ENCODE measurements around the gene ITGA6. TPM values are rescaled to one million over a fixed set of nuclear protein-coding genes. Genes with fewer than 3 reads are reported as not detected.
A peak's percentile ranks its signal among the peaks of the same experiment; 100 is the strongest.

ITGA6 gene
- polyA plus RNA-seq, 1 donor from 2014 or later = 14.4 TPM

DNA sequence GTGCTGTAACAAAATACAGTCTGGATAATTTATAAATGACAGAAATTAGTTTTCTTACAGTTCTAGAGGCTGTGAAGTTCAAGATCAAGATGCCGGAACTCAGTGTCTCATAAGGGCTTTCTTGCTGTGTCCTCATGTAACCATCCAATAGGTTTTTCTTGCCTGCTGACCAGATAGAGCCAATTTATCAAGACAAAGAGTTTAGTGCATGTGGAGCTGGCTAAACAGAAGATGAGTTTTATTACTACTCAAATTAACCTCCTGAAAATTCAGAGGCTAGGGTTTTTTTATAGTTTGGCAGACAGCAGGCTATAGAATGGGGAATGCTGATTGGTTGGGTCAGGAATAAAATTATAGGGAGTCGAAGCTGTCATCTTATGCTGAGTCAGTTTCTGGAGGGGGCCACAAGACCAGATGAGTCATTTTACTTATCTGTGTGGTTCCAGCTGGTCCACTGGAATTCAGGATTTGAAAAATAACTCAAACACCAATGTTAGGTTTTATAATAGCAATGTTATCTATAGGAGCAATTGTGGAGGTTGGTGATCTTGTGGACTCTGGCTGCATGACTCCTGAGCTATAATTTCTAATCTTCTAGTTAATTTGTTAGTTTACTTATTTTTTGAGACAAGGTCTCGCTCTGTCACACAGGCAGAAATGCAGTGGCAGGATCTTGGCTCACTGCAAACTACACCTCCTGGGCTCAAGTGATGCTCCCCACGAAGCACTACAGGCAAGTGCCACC, 125.3 kb downstream of the ITGA6 start:
- no peak overlapping the region for H2AFZ ChIP-seq (ENCODE audit: low read depth, low read length)
- H3K4me2 ChIP-seq (ENCODE audit: low read length) = no peak overlapping the region
- H3K9me3 ChIP-seq (ENCODE audit: low read length) = no peaks in the 10 kb centered on the region
- no peak overlapping the region for H3K9ac ChIP-seq (ENCODE audit: low read length)
- H3K36me3 ChIP-seq (ENCODE audit: insufficient read depth, low read length) = no peaks in the 10 kb centered on the region
- TF ChIP-seq RAD21 (conservative IDR thresholded peaks at IDR 0.05) (no peak), MXI1 (conservative IDR thresholded peaks at IDR 0.05; ENCODE audit: poor library complexity, severe bottlenecking) (no peak), POLR2AphosphoS5 (IDR thresholded peaks at IDR 0.05) (no peak), TAF1 (IDR thresholded peaks at IDR 0.05; ENCODE audit: low read depth) (no peak), SMC3 (conservative IDR thresholded peaks at IDR 0.05; ENCODE audit: poor library complexity) (no peak), EZH2 (IDR thresholded peaks at IDR 0.05; ENCODE audit: borderline replicate concordance, insufficient read depth, low read length, poor library complexity, severe bottlenecking) (no peak), EP300 (conservative IDR thresholded peaks at IDR 0.05; ENCODE audit: poor library complexity, severe bottlenecking) (no peak)
- TF ChIP-seq, protein P1, sequence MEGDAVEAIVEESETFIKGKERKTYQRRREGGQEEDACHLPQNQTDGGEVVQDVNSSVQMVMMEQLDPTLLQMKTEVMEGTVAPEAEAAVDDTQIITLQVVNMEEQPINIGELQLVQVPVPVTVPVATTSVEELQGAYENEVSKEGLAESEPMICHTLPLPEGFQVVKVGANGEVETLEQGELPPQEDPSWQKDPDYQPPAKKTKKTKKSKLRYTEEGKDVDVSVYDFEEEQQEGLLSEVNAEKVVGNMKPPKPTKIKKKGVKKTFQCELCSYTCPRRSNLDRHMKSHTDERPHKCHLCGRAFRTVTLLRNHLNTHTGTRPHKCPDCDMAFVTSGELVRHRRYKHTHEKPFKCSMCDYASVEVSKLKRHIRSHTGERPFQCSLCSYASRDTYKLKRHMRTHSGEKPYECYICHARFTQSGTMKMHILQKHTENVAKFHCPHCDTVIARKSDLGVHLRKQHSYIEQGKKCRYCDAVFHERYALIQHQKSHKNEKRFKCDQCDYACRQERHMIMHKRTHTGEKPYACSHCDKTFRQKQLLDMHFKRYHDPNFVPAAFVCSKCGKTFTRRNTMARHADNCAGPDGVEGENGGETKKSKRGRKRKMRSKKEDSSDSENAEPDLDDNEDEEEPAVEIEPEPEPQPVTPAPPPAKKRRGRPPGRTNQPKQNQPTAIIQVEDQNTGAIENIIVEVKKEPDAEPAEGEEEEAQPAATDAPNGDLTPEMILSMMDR (IDR thresholded peaks at IDR 0.05; ENCODE audit: poor library complexity, severe bottlenecking) = no peak
- TF ChIP-seq, protein P2, sequence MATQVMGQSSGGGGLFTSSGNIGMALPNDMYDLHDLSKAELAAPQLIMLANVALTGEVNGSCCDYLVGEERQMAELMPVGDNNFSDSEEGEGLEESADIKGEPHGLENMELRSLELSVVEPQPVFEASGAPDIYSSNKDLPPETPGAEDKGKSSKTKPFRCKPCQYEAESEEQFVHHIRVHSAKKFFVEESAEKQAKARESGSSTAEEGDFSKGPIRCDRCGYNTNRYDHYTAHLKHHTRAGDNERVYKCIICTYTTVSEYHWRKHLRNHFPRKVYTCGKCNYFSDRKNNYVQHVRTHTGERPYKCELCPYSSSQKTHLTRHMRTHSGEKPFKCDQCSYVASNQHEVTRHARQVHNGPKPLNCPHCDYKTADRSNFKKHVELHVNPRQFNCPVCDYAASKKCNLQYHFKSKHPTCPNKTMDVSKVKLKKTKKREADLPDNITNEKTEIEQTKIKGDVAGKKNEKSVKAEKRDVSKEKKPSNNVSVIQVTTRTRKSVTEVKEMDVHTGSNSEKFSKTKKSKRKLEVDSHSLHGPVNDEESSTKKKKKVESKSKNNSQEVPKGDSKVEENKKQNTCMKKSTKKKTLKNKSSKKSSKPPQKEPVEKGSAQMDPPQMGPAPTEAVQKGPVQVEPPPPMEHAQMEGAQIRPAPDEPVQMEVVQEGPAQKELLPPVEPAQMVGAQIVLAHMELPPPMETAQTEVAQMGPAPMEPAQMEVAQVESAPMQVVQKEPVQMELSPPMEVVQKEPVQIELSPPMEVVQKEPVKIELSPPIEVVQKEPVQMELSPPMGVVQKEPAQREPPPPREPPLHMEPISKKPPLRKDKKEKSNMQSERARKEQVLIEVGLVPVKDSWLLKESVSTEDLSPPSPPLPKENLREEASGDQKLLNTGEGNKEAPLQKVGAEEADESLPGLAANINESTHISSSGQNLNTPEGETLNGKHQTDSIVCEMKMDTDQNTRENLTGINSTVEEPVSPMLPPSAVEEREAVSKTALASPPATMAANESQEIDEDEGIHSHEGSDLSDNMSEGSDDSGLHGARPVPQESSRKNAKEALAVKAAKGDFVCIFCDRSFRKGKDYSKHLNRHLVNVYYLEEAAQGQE (IDR thresholded peaks at IDR 0.05; ENCODE audit: borderline replicate concordance) = no peak
- no peaks in the 10 kb centered on the region for H3K27me3 ChIP-seq (ENCODE audit: insufficient read depth, low read depth, low read length)
- H3K4me3 ChIP-seq (ENCODE audit: low read length) = no peak overlapping the region
- no peaks in the 10 kb centered on the region for H4K20me1 ChIP-seq (ENCODE audit: insufficient read depth)
- H3F3A ChIP-seq (ENCODE audit: insufficient read depth, low read length, poor library complexity, severe bottlenecking) = no peaks in the 10 kb centered on the region
- H3K79me2 ChIP-seq (replicated peaks; ENCODE audit: insufficient read depth, low read length) = no peaks in the 10 kb centered on the region
- no peak overlapping the region for H3K27ac ChIP-seq (ENCODE audit: low read length)
- H3K9me2 ChIP-seq (ENCODE audit: insufficient read depth, low read length) = no peaks in the 10 kb centered on the region

DNA sequence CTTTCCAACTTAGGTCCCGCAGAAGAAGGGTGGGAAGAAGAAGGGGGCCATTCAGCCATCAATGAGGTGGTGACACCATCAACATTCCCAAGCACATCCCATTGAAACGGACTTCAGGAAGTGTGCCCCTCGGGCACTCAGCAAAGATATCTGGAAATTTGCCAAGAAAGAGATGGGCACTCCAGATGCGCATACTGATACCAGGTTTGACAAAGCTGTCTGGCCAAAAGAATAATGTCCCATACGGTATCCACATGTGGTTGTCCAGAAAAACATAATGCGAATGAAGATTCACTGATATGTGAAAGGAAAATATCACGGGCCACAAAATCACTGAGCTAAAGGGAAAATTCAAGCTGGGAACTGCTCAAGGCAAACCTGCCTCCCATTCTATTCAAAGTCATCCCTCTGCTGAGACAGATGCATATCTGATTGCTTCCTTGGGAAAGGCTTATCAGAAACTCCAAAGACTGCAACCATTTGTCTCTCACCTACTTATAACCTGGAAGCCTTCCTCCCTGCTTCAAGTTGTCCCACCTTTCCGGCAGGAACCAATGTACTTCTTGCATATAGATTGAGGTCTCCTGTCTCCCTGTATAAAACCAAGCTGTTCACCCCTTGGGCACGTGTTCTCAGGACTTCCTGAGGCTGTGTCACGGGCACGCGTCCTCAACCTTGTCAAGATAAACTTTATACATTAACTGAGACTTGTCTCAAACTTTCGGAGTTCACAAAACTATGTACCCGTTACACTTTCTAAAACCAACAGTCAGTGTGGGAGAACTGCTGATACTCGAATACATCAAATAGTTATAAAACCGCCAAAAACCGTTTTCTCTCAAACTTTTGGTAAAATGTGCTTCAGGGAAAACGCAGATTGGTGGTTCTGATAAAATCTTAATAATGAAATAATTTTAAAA, 127.2 kb downstream of the ITGA6 start:
- Histone ChIP-seq H3K4me3 (ENCODE audit: low read length) (peak overlapping the region; percentile 88), H3K36me3 (ENCODE audit: insufficient read depth, low read length) (no peaks in the 10 kb centered on the region), H4K20me1 (ENCODE audit: insufficient read depth) (no peaks in the 10 kb centered on the region), H3K79me2 (replicated peaks; ENCODE audit: insufficient read depth, low read length) (no peaks in the 10 kb centered on the region), H3K27me3 (ENCODE audit: insufficient read depth, low read depth, low read length) (no peaks in the 10 kb centered on the region), H3K9ac (ENCODE audit: low read length) (peak overlapping the region; percentile 73), H3K27ac (ENCODE audit: low read length) (no peak overlapping the region), H3K4me2 (ENCODE audit: low read length) (no peak overlapping the region), H2AFZ (ENCODE audit: low read depth, low read length) (no peak overlapping the region), H3K9me2 (ENCODE audit: insufficient read depth, low read length) (no peaks in the 10 kb centered on the region), H3F3A (ENCODE audit: insufficient read depth, low read length, poor library complexity, severe bottlenecking) (no peaks in the 10 kb centered on the region), H3K9me3 (ENCODE audit: low read length) (no peaks in the 10 kb centered on the region)
- TF ChIP-seq RAD21 (conservative IDR thresholded peaks at IDR 0.05) = no peak
- TF ChIP-seq SMC3 (conservative IDR thresholded peaks at IDR 0.05; ENCODE audit: poor library complexity) = no peak
- no peak for TF ChIP-seq EZH2 (IDR thresholded peaks at IDR 0.05; ENCODE audit: borderline replicate concordance, insufficient read depth, low read length, poor library complexity, severe bottlenecking)
- TF ChIP-seq, protein P2 (IDR thresholded peaks at IDR 0.05; ENCODE audit: borderline replicate concordance) = no peak
- no peak for TF ChIP-seq TAF1 (IDR thresholded peaks at IDR 0.05; ENCODE audit: low read depth)
- no peak for TF ChIP-seq POLR2AphosphoS5 (IDR thresholded peaks at IDR 0.05)
- TF ChIP-seq MXI1 (conservative IDR thresholded peaks at IDR 0.05; ENCODE audit: poor library complexity, severe bottlenecking) = no peak
- TF ChIP-seq, protein P1 (IDR thresholded peaks at IDR 0.05; ENCODE audit: poor library complexity, severe bottlenecking) = no peak
- TF ChIP-seq EP300 (conservative IDR thresholded peaks at IDR 0.05; ENCODE audit: poor library complexity, severe bottlenecking) = no peak

All from neural cell (in vitro differentiated cells).